IMR-90 (cell line): ENCODE measurements around the gene TMEM19. TPM values are rescaled to one million over a fixed set of nuclear protein-coding genes. Genes with fewer than 3 reads are reported as not detected.

ENCODE experiments used
- ATAC-seq: fragments of 200-7000 bp; cut with Tn5 transposase; 2 replicates; pipeline ENCODE4 v1.9.1; 2020; ENCODE audit warnings: low read depth, mild to moderate bottlenecking, moderate library complexity
- BruUV-seq: library from RNA; stranded (reverse); fragments of 400-500 nt; replicated peaks from 2 replicates; lab custom pipeline; 2021; lab: Mats Ljungman, UMichigan
- CTCF ChIA-PET: fragments of 300-600 bp; formaldehyde crosslinking; extraction: SDS; loops from one replicate; lab custom pipeline; 2021; ENCODE audit warnings: antibody characterized with exemption; lab: Yijun Ruan, JAX
- POLR2A ChIA-PET: fragments of 300-600 bp; sonication (Branson Sonifier 250); formaldehyde crosslinking; loops from one replicate; lab custom pipeline; 2022; ENCODE audit warnings: antibody characterized with exemption; ENCODE audit not compliant: unreplicated experiment; lab: Charles Lee
- DNase-seq: peaks from one replicate; pipeline ENCODE4 v3.0.0; 2013
- H2AFZ ChIP-seq: replicated peaks from 2 replicates; pipeline ENCODE3; 2013; ENCODE audit warnings: low read length, mild to moderate bottlenecking; ENCODE audit not compliant: poor library complexity
- H2AK5ac ChIP-seq: 2 replicates; pipeline ENCODE4 v1.6.1; 2013; ENCODE audit warnings: low read depth, low read length, inconsistent platforms
- H2AK9ac ChIP-seq: replicated peaks from 2 replicates; pipeline ENCODE3; 2013; ENCODE audit warnings: mild to moderate bottlenecking, low read depth, low read length, moderate library complexity; ENCODE audit not compliant: poor library complexity
- H2BK120ac ChIP-seq: 2 replicates; pipeline ENCODE4 v1.6.1; 2013; ENCODE audit warnings: low read depth, low read length, inconsistent platforms
- H2BK15ac ChIP-seq: 3 replicates; pipeline ENCODE4 v1.6.1; 2013; ENCODE audit warnings: low read depth, low read length, inconsistent platforms
- H2BK20ac ChIP-seq: 2 replicates; pipeline ENCODE4 v1.6.1; 2013; ENCODE audit warnings: low read depth, mild to moderate bottlenecking, inconsistent platforms, low read length, moderate library complexity
- H2BK5ac ChIP-seq: 2 replicates; pipeline ENCODE4 v1.6.1; 2013; ENCODE audit warnings: mild to moderate bottlenecking, low read depth, low read length, inconsistent platforms; ENCODE audit not compliant: poor library complexity, severe bottlenecking
- H3K14ac ChIP-seq: replicated peaks from 2 replicates; pipeline ENCODE4 v1.6.1; 2013; ENCODE audit warnings: low read depth, low read length, inconsistent platforms
- H3K18ac ChIP-seq: 2 replicates; pipeline ENCODE4 v1.6.1; 2013; ENCODE audit warnings: low read depth, low read length, control low read depth
- H3K23ac ChIP-seq: 2 replicates; pipeline ENCODE4 v1.6.1; 2013; ENCODE audit warnings: low read depth, low read length, inconsistent platforms
- H3K27ac ChIP-seq: 2 replicates; pipeline ENCODE4 v1.5.1; 2013; ENCODE audit warnings: mild to moderate bottlenecking, control low read depth, low read length; ENCODE audit not compliant: insufficient read depth
- H3K27me3 ChIP-seq: 2 replicates; pipeline ENCODE4 v1.6.1; 2013; ENCODE audit warnings: low read length; ENCODE audit not compliant: control insufficient read depth, insufficient read depth
- H3K36me3 ChIP-seq: 2 replicates; pipeline ENCODE4 v1.6.1; 2013; ENCODE audit warnings: low read length, mixed read lengths; ENCODE audit not compliant: control insufficient read depth, insufficient read depth
- H3K4ac ChIP-seq: 2 replicates; pipeline ENCODE4 v1.6.1; 2013; ENCODE audit warnings: low read depth, low read length, inconsistent platforms
- H3K4me1 ChIP-seq: 2 replicates; pipeline ENCODE4 v1.6.1; 2013; ENCODE audit warnings: low read length, mixed read lengths; ENCODE audit not compliant: control insufficient read depth, insufficient read depth
- H3K4me2 ChIP-seq: 2 replicates; pipeline ENCODE4 v1.6.1; 2013; ENCODE audit warnings: low read depth, mild to moderate bottlenecking, control low read depth, low read length, moderate library complexity
- H3K4me3 ChIP-seq: 2 replicates; pipeline ENCODE4 v1.5.1; 2013; ENCODE audit warnings: low read depth, mild to moderate bottlenecking, control low read depth, low read length, moderate library complexity; ENCODE audit not compliant: insufficient read depth
- H3K56ac ChIP-seq: 2 replicates; pipeline ENCODE4 v1.6.1; 2013; ENCODE audit warnings: low read length, inconsistent platforms; ENCODE audit not compliant: insufficient read depth; ENCODE audit errors: extremely low read depth
- H3K79me1 ChIP-seq, 2 experiments: 2 replicates each; pipeline ENCODE4 v1.6.1; 2013; ENCODE audit warnings: low read length in 2 of 2, inconsistent platforms in 1 of 2, low read depth in 1 of 2
- H3K9ac ChIP-seq: 2 replicates; pipeline ENCODE4 v1.6.1; 2013; ENCODE audit warnings: low read depth, low read length, control low read depth
- H3K9me1 ChIP-seq: 2 replicates; pipeline ENCODE4 v1.6.1; 2013; ENCODE audit warnings: low read length, inconsistent platforms; ENCODE audit not compliant: insufficient read depth
- H3K9me3 ChIP-seq: 2 replicates; pipeline ENCODE4 v1.6.1; 2013; ENCODE audit warnings: low read length; ENCODE audit not compliant: control insufficient read depth, insufficient read depth
- H4K20me1 ChIP-seq: 2 replicates; pipeline ENCODE4 v1.6.1; 2013; ENCODE audit warnings: low read length, inconsistent platforms; ENCODE audit not compliant: insufficient read depth
- H4K5ac ChIP-seq: 2 replicates; pipeline ENCODE4 v1.6.1; 2013; ENCODE audit warnings: mild to moderate bottlenecking, low read depth, low read length, control low read depth
- H4K8ac ChIP-seq, 2 experiments: 2 replicates each; pipeline ENCODE4 v1.6.1; 2013; ENCODE audit warnings: low read depth in 2 of 2, low read length in 2 of 2, control low read depth in 1 of 2, inconsistent platforms in 1 of 2
- H4K91ac ChIP-seq: 2 replicates; pipeline ENCODE4 v1.6.1; 2013; ENCODE audit warnings: low read depth, low read length, inconsistent platforms; ENCODE audit not compliant: insufficient read depth
- BHLHE40 ChIP-seq: fragments of 150-350 bp; IDR thresholded peaks from 2 replicates; pipeline ENCODE4 v1.6.1; 2016; ENCODE audit warnings: mild to moderate bottlenecking, low read depth, low read length
- CEBPB ChIP-seq: IDR thresholded peaks from 2 replicates; pipeline ENCODE4 v1.6.1; 2012; ENCODE audit warnings: low read depth, low read length, improper control_type of control experiment
- CHD1 ChIP-seq: IDR thresholded peaks from 2 replicates; pipeline ENCODE4 v1.6.1; 2012; ENCODE audit warnings: low read depth, low read length, improper control_type of control experiment
- FOS ChIP-seq: fragments of 150-350 bp; IDR thresholded peaks from 2 replicates; pipeline ENCODE4 v1.6.1; 2016; ENCODE audit warnings: low read depth, low read length
- MAFK ChIP-seq: IDR thresholded peaks from 2 replicates; pipeline ENCODE4 v1.6.1; 2012; ENCODE audit warnings: low read depth, low read length, improper control_type of control experiment
- MAZ ChIP-seq: IDR thresholded peaks from 2 replicates; pipeline ENCODE4 v1.6.1; 2012; ENCODE audit warnings: low read depth, mild to moderate bottlenecking, low read length, improper control_type of control experiment, moderate library complexity, borderline replicate concordance
- MXI1 ChIP-seq: IDR thresholded peaks from 2 replicates; pipeline ENCODE4 v1.6.1; 2012; ENCODE audit warnings: low read depth, mild to moderate bottlenecking, low read length, moderate library complexity, borderline replicate concordance
- NFE2L2 ChIP-seq: fragments of 150-350 bp; IDR thresholded peaks from 2 replicates; pipeline ENCODE4 v1.6.1; 2016; ENCODE audit warnings: low read depth, mild to moderate bottlenecking, low read length
- POLR2A ChIP-seq: IDR thresholded peaks from 2 replicates; pipeline ENCODE4 v1.6.1; 2012; ENCODE audit warnings: mild to moderate bottlenecking, low read depth, low read length
- RAD21 ChIP-seq: IDR thresholded peaks from 2 replicates; pipeline ENCODE4 v1.6.1; 2012; ENCODE audit warnings: low read length, improper control_type of control experiment
- RCOR1 ChIP-seq: IDR thresholded peaks from 2 replicates; pipeline ENCODE4 v1.6.1; 2012; ENCODE audit warnings: mild to moderate bottlenecking, low read length, improper control_type of control experiment; ENCODE audit not compliant: insufficient replicate concordance
- RFX5 ChIP-seq: IDR thresholded peaks from 2 replicates; pipeline ENCODE4 v1.8.0; 2012; ENCODE audit warnings: low read depth, mild to moderate bottlenecking, low read length, moderate library complexity
- SMC3 ChIP-seq: fragments of 150-350 bp; IDR thresholded peaks from 2 replicates; pipeline ENCODE4 v1.6.1; 2016; ENCODE audit warnings: low read depth, mild to moderate bottlenecking, antibody characterized with exemption, low read length, moderate library complexity
- WGBS, 2 experiments: methylation state at CpG; one replicate each; pipeline versions ENCODE4 v1.1.5 to v1.1.7; 2013; ENCODE audit warnings: missing lambda C conversion rate in 2 of 2; ENCODE audit not compliant: insufficient read length in 1 of 2; ENCODE audit errors: extremely low coverage in 2 of 2; 5-methylcytosine and 5-hydroxymethylcytosine counted together
- dilution Hi-C: fragments of 300-500 bp; cut with HindIII; formaldehyde crosslinking; loops from one replicate; pipeline ENCODE4 v1.14.3; 2018; ENCODE audit warnings: low sequenced_read_pairs; ENCODE audit not compliant: unreplicated experiment
- in situ Hi-C: fragments of 300-500 bp; cut with MboI; formaldehyde crosslinking; loops from 3 replicates; pipeline ENCODE4 v1.14.3; 2019; ENCODE audit warnings: low sequenced_read_pairs, inconsistent platforms, mixed read lengths
- intact Hi-C: fragments of 100-400 bp; cut with micrococcal nuclease; formaldehyde crosslinking; loops from 2 replicates; pipeline ENCODE4 v1.10.0; 2022
- polyA plus RNA-seq, 3 experiments: library from polyadenylated mRNA; depleted of rRNA; stranded (reverse); fragments of >200 nt; gene quantifications; 2 replicates each; pipeline ENCODE4 v1.2.3, GENCODE V29; 2012; ENCODE audit warnings: low replicate concordance in 1 of 3
- total RNA-seq: library from RNA; depleted of rRNA; stranded (reverse); fragments of >200 nt; gene quantifications from 2 replicates; pipeline ENCODE4 v1.2.3, GENCODE V29; 2012
- TF ChIP-seq, protein P1 (sequence below): fragments of 150-350 bp; IDR thresholded peaks from 2 replicates; pipeline ENCODE4 v1.6.1; 2016; ENCODE audit warnings: low read depth, mild to moderate bottlenecking, low read length, moderate library complexity, borderline replicate concordance
- TF ChIP-seq, protein P2 (sequence below): conservative IDR thresholded peaks from 2 replicates; pipeline ENCODE4 v1.5.1; 2012; ENCODE audit warnings: mild to moderate bottlenecking, low read depth, low read length, improper control_type of control experiment
- TF ChIP-seq, protein P3 (sequence below): fragments of 150-350 bp; IDR thresholded peaks from 2 replicates; pipeline ENCODE4 v1.6.1; 2017; ENCODE audit warnings: mild to moderate bottlenecking, antibody characterized with exemption, low read length, low read depth

TMEM19 gene
- total and polyA plus RNA-seq, 2 of the 4 experiments (the other 2 are of a cell fraction), result 8.9 to 28.7 TPM

DNA sequence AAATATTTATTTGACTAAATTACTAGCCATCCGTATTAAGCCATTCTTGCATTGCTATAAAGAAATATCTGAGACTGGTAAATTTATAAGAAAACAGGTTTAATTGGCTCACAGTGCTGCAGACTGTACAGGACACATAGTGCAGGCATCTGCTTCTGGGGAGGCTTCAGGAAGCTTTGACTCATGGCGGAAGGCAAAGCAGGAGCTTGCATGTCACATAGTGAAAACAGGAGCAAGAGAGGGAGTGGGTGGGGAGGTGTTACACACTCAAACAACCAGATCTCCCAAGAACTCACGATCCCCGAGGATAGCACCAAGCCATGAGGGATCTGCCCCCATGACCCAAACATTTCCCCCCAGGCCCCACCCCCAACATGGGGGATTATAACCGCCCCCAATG, 42.1 kb downstream of the TMEM19 start:
- no peaks in the 10 kb centered on the region for H3K36me3 ChIP-seq
- no peaks in the 10 kb centered on the region for H4K20me1 ChIP-seq
- WGBS, 2 experiments, result no CpG with 5 or more reads among the region's 5 CpGs
- H4K5ac ChIP-seq, result no peak overlapping the region
- POLR2A ChIA-PET, result no interaction called here
- H2BK120ac ChIP-seq, result no peak overlapping the region
- H3K9me1 ChIP-seq, result no peaks in the 10 kb centered on the region
- no peak overlapping the region for H2AK5ac ChIP-seq
- intact Hi-C loops (no loop called here), dilution Hi-C loops (no loop called here), in situ Hi-C loops (no loop called here)
- no peak overlapping the region for H2BK15ac ChIP-seq
- H3K4me2 ChIP-seq, result no peak overlapping the region
- no peak overlapping the region for H2BK20ac ChIP-seq
- no peak overlapping the region for H3K56ac ChIP-seq
- no peak overlapping the region for H2AK9ac ChIP-seq
- no peaks in the 10 kb centered on the region for H3K9me3 ChIP-seq
- no peak overlapping the region for H3K9ac ChIP-seq
- no TSS peak for BruUV-seq
- no peaks in the 10 kb centered on the region for H3K4me1 ChIP-seq
- H3K18ac ChIP-seq, result no peak overlapping the region
- no peak overlapping the region for H3K4me3 ChIP-seq
- H2BK5ac ChIP-seq, result no peak overlapping the region
- H3K14ac ChIP-seq, result no peak overlapping the region
- H3K4ac ChIP-seq, result no peak overlapping the region
- H3K27me3 ChIP-seq, result no peaks in the 10 kb centered on the region
- no peak overlapping the region for H3K23ac ChIP-seq
- ATAC-seq (no peak), DNase-seq (no peak)
- CTCF ChIA-PET, result no interaction called here
- H4K8ac ChIP-seq, result no peak overlapping the region
- TF ChIP-seq, protein P1, sequence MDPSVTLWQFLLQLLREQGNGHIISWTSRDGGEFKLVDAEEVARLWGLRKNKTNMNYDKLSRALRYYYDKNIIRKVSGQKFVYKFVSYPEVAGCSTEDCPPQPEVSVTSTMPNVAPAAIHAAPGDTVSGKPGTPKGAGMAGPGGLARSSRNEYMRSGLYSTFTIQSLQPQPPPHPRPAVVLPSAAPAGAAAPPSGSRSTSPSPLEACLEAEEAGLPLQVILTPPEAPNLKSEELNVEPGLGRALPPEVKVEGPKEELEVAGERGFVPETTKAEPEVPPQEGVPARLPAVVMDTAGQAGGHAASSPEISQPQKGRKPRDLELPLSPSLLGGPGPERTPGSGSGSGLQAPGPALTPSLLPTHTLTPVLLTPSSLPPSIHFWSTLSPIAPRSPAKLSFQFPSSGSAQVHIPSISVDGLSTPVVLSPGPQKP, result no peak
- TF ChIP-seq RAD21, result no peak
- TF ChIP-seq CHD1, result no peak
- TF ChIP-seq RFX5, result no peak
- TF ChIP-seq, protein P2, sequence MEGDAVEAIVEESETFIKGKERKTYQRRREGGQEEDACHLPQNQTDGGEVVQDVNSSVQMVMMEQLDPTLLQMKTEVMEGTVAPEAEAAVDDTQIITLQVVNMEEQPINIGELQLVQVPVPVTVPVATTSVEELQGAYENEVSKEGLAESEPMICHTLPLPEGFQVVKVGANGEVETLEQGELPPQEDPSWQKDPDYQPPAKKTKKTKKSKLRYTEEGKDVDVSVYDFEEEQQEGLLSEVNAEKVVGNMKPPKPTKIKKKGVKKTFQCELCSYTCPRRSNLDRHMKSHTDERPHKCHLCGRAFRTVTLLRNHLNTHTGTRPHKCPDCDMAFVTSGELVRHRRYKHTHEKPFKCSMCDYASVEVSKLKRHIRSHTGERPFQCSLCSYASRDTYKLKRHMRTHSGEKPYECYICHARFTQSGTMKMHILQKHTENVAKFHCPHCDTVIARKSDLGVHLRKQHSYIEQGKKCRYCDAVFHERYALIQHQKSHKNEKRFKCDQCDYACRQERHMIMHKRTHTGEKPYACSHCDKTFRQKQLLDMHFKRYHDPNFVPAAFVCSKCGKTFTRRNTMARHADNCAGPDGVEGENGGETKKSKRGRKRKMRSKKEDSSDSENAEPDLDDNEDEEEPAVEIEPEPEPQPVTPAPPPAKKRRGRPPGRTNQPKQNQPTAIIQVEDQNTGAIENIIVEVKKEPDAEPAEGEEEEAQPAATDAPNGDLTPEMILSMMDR, result no peak
- TF ChIP-seq MAFK, result no peak
- no peak for TF ChIP-seq POLR2A
- no peak for TF ChIP-seq RCOR1
- TF ChIP-seq MAZ, result no peak
- TF ChIP-seq CEBPB, result no peak
- TF ChIP-seq FOS, result no peak
- TF ChIP-seq MXI1, result no peak
- TF ChIP-seq BHLHE40, result no peak
- no peak for TF ChIP-seq SMC3
- TF ChIP-seq NFE2L2, result no peak
- TF ChIP-seq, protein P3, sequence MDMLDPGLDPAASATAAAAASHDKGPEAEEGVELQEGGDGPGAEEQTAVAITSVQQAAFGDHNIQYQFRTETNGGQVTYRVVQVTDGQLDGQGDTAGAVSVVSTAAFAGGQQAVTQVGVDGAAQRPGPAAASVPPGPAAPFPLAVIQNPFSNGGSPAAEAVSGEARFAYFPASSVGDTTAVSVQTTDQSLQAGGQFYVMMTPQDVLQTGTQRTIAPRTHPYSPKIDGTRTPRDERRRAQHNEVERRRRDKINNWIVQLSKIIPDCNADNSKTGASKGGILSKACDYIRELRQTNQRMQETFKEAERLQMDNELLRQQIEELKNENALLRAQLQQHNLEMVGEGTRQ, result no peak
- no peaks in the 10 kb centered on the region for H3K79me1 ChIP-seq
- H4K91ac ChIP-seq, result no peak overlapping the region
- no peak overlapping the region for H3K27ac ChIP-seq
- H2AFZ ChIP-seq, result no peak overlapping the region
